K562 (cell line): ENCODE results near the gene EPN3. TPM values are rescaled to one million over a fixed set of nuclear protein-coding genes. Genes with fewer than 3 reads are reported as not detected.
A peak's percentile ranks its signal among the peaks of the same experiment; 100 is the strongest.

Source experiments
- ATAC-seq: fragments of 200-7000 bp; cut with Tn5 transposase; 3 replicates; pipeline ENCODE4 v1.9.1; 2020; ENCODE audit warnings: moderate library complexity
- BruUV-seq: library from RNA; stranded (reverse); fragments of 400-500 nt; replicated peaks from 2 replicates; lab custom pipeline; 2021; lab: Mats Ljungman, UMichigan
- CTCF ChIA-PET: fragments of 300-600 bp; formaldehyde crosslinking; extraction: SDS; loops from one replicate; lab custom pipeline; 2021; ENCODE audit warnings: low intra/inter-chr PET ratio; lab: Yijun Ruan, JAX
- POLR2A ChIA-PET: fragments of 300-600, 350-650 bp; sonication (Branson Sonifier 250); formaldehyde crosslinking; extraction: SDS; loops from one replicate; lab custom pipeline; 2021; ENCODE audit warnings: antibody characterized with exemption, inconsistent platforms; lab: Yijun Ruan, JAX
- DNase-seq, 4 experiments: peaks; one replicate each; pipeline versions ENCODE4 v3.0.0 to v3.0.0-alpha.2; 2011 to 2018; ENCODE audit warnings: low spot score in 3 of 4, mixed read lengths in 3 of 4; ENCODE audit errors: extremely low read depth in 1 of 4
- FAIRE-seq: peaks from 2 replicates; lab custom pipeline; 2011; peaks lifted over from hg19 to GRCh38; lab: Jason Lieb, UNC
- H2AFZ ChIP-seq: 2 replicates; pipeline ENCODE4 v1.6.0; 2011; ENCODE audit warnings: low read depth, low read length, control low read depth, inconsistent platforms
- H3K27ac ChIP-seq: fragments of 200-600 bp; 3 replicates; pipeline ENCODE4 v1.8.0; 2011; ENCODE audit warnings: low read depth, mild to moderate bottlenecking, control low read depth, inconsistent platforms, low read length, moderate library complexity, mixed read lengths; ENCODE audit errors: extremely low read depth
- H3K27me3 ChIP-seq, 2 experiments: fragments of 300-600 bp in 1 of 2; 2 replicates in 1 of 2; 3 replicates in 1 of 2; pipeline versions ENCODE4 v1.6.0 to v1.8.0; 2011; ENCODE audit warnings: inconsistent platforms in 2 of 2, low read length in 2 of 2, mild to moderate bottlenecking in 1 of 2, mixed read lengths in 1 of 2, moderate library complexity in 1 of 2; ENCODE audit not compliant: control insufficient read depth in 2 of 2, insufficient read depth in 2 of 2
- H3K36me3 ChIP-seq: fragments of 300-600 bp; 3 replicates; pipeline ENCODE4 v1.8.0; 2011; ENCODE audit warnings: mild to moderate bottlenecking, low read length, inconsistent platforms; ENCODE audit not compliant: control insufficient read depth, insufficient read depth
- H3K4me1 ChIP-seq, 2 experiments: fragments of 200-600 bp in 1 of 2; replicated peaks in 1 of 2; 2 replicates in 1 of 2; 3 replicates in 1 of 2; pipeline versions ENCODE4 v1.5.1 to v1.8.0; 2011; ENCODE audit warnings: inconsistent platforms in 2 of 2, low read length in 2 of 2, mild to moderate bottlenecking in 1 of 2, mixed read lengths in 1 of 2, moderate library complexity in 1 of 2; ENCODE audit not compliant: control insufficient read depth in 2 of 2, insufficient read depth in 2 of 2
- H3K4me2 ChIP-seq: 2 replicates; pipeline ENCODE4 v1.6.1; 2011; ENCODE audit warnings: low read length, control low read depth, inconsistent platforms, mixed read lengths; ENCODE audit not compliant: insufficient read depth
- H3K4me3 ChIP-seq: fragments of 200-600 bp; sonication (generic), shearing (Covaris generic); 2 replicates; pipeline ENCODE4 v1.5.1; 2016; ENCODE audit warnings: control low read depth, inconsistent platforms
- H3K79me2 ChIP-seq: fragments of 200-600 bp; 3 replicates; pipeline ENCODE4 v1.8.0; 2011; ENCODE audit warnings: low read length, inconsistent platforms; ENCODE audit not compliant: control insufficient read depth, insufficient read depth
- H3K9ac ChIP-seq, 2 experiments: 2 replicates each; pipeline versions ENCODE4 v1.6.0 to v1.6.1; 2011; ENCODE audit warnings: low read depth in 2 of 2, low read length in 2 of 2, control low read depth in 1 of 2, inconsistent platforms in 1 of 2, mild to moderate bottlenecking in 1 of 2, mixed read lengths in 1 of 2; ENCODE audit not compliant: insufficient read depth in 1 of 2
- H3K9me1 ChIP-seq: one replicate; pipeline ENCODE4 v1.6.0; 2011; ENCODE audit warnings: inconsistent platforms, mild to moderate bottlenecking, low read length, moderate library complexity; ENCODE audit not compliant: control insufficient read depth, insufficient read depth
- H3K9me3 ChIP-seq: replicated peaks from 2 replicates; pipeline ENCODE4 v1.5.1; 2011; ENCODE audit warnings: low read depth, low read length, inconsistent platforms; ENCODE audit not compliant: control insufficient read depth, insufficient read depth
- H4K20me1 ChIP-seq: replicated peaks from 2 replicates; pipeline ENCODE4 v1.6.1; 2011; ENCODE audit warnings: low read length, inconsistent platforms, mixed read lengths; ENCODE audit not compliant: control insufficient read depth, insufficient read depth
- ELF4 ChIP-seq: fragments of 450-650 bp; formaldehyde crosslinking; IDR thresholded peaks from 2 replicates; pipeline ENCODE4 v1.4.0; 2022; ENCODE audit warnings: missing genetic modification characterization
- FOXM1 ChIP-seq, 2 experiments: fragments of 450-650 bp in 1 of 2; sonication (generic) in 1 of 2; formaldehyde crosslinking in 1 of 2; IDR thresholded peaks; 2 replicates each; pipeline versions ENCODE4 v1.6.1 to v1.9.0; 2017 to 2022; ENCODE audit warnings: low read depth in 2 of 2, mild to moderate bottlenecking in 2 of 2, missing genetic modification reagents in 1 of 2, moderate library complexity in 1 of 2
- GATA2 ChIP-seq: sonication (generic); formaldehyde crosslinking; IDR thresholded peaks from 2 replicates; pipeline ENCODE4 v1.4.0; 2020; ENCODE audit warnings: mild to moderate bottlenecking, missing genetic modification reagents
- HSF4 ChIP-seq: fragments of 250-450 bp; sonication (Bioruptor Pico); IDR thresholded peaks from 2 replicates; pipeline ENCODE4 v2.1.2; 2022; ENCODE audit warnings: mild to moderate bottlenecking, moderate library complexity, borderline replicate concordance
- KDM4B ChIP-seq, 2 experiments: fragments of 450-650 bp in 1 of 2; sonication (generic) in 1 of 2; IDR thresholded peaks; 2 replicates each; pipeline ENCODE4 v1.6.1; 2016 to 2017; ENCODE audit warnings: borderline replicate concordance in 2 of 2, antibody characterized with exemption in 1 of 2, low read depth in 1 of 2, mild to moderate bottlenecking in 1 of 2
- TFE3 ChIP-seq: fragments of 450-650 bp; formaldehyde crosslinking; IDR thresholded peaks from 2 replicates; pipeline ENCODE4 v1.4.0; 2020; ENCODE audit warnings: mild to moderate bottlenecking, mixed read lengths
- ZBTB33 ChIP-seq: sonication (generic); formaldehyde crosslinking; IDR thresholded peaks from 2 replicates; pipeline ENCODE4 v1.8.1; 2023; ENCODE audit warnings: mild to moderate bottlenecking, missing genetic modification reagents
- ZBTB34 ChIP-seq: fragments of 250-450 bp; sonication (Bioruptor Pico); IDR thresholded peaks from 2 replicates; pipeline ENCODE4 v1.8.0; 2021; ENCODE audit warnings: mild to moderate bottlenecking, moderate library complexity
- ZFX ChIP-seq: sonication (generic); formaldehyde crosslinking; IDR thresholded peaks from 2 replicates; pipeline ENCODE4 v1.8.0; 2022; ENCODE audit warnings: mild to moderate bottlenecking, missing genetic modification reagents, moderate library complexity
- ZNF197 ChIP-seq: fragments of 200-800 bp; sonication (Bioruptor generic); IDR thresholded peaks from 2 replicates; pipeline ENCODE4 v1.6.1; 2016; ENCODE audit warnings: low read depth, missing genetic modification characterization, missing compliant biosample characterization
- ZNF589 ChIP-seq: fragments of 200-800 bp; sonication (Bioruptor generic); IDR thresholded peaks from 2 replicates; pipeline ENCODE4 v1.6.1; 2016; ENCODE audit warnings: low read depth, missing genetic modification characterization, missing compliant biosample characterization
- WGBS: fragments of 100-300 bp; shearing (Covaris generic); methylation state at CpG from one replicate; pipeline ENCODE4 v1.1.6; 2016; ENCODE audit warnings: low coverage, mixed read lengths; ENCODE audit not compliant: insufficient coverage; ENCODE audit errors: missing lambda C conversion rate; 5-methylcytosine and 5-hydroxymethylcytosine counted together
- in situ Hi-C: fragments of 300-500 bp; cut with MboI; formaldehyde crosslinking; loops from 4 replicates; pipeline ENCODE4 v1.15.0; 2018; ENCODE audit warnings: inconsistent platforms, mixed read lengths
- intact Hi-C: fragments of 100-400 bp; cut with micrococcal nuclease; formaldehyde crosslinking; loops from 2 replicates; pipeline ENCODE4 v1.14.2; 2022
- polyA plus RNA-seq, 8 experiments: library from polyadenylated mRNA; depleted of rRNA in 4 of 8; stranded (reverse) in 5 of 8; unstranded in 3 of 8; fragments of >200 nt; fragmentation: Nextera tagmentation in 2 of 8; fragmentation: Illumina TruSeq in 1 of 8; extraction: Ambion mirVana in 2 of 8; extraction: Trizol in 1 of 8; gene quantifications; 2 replicates each; pipeline versions ENCODE4 v1.2.1 to v1.2.3, GENCODE V29; 2011 to 2014; ENCODE audit warnings: inconsistent platforms in 1 of 8, missing spikeins in 1 of 8
- total RNA-seq, 7 experiments: library from RNA; depleted of rRNA in 6 of 7; stranded (reverse); fragments of >200 nt in 6 of 7; fragmentation: Illumina TruSeq in 2 of 7; extraction: Trizol in 2 of 7; gene quantifications; 2 replicates each; pipeline versions ENCODE4 v1.2.1 to v1.2.3, GENCODE V29; 2011 to 2021; ENCODE audit warnings: low replicate concordance in 1 of 7

EPN3 gene
- total and polyA plus RNA-seq, 9 of the 15 experiments (the other 6 are each of a cell fraction or from before 2014, with no cell fraction given): 0.16 TPM; not detected in 8

GRCh38 chr17:50548831-50549230 is 16.3 kb downstream of the EPN3 start (continued):
- TF ChIP-seq ZBTB34 (no peak), FOXM1 (IDR thresholded peaks at IDR 0.05; ENCODE audit: low read depth) (no peak), FOXM1 (CRISPR knock-in tag; IDR thresholded peaks at IDR 0.05; ENCODE audit: low read depth) (no peak)
- TF ChIP-seq, all 486 proteins: peak for 0

GRCh38 chr17:50549256-50549941 is 16.9 kb downstream of the EPN3 start:
- Histone ChIP-seq H3K79me2 (no peaks in the 10 kb centered on the region), H3K4me3 (no peak overlapping the region), H3K4me2 (no peak overlapping the region), H3K9me1 (no peaks in the 10 kb centered on the region), H3K27ac (no peak overlapping the region), H3K27me3 (peaks cover under 1 to 19% of the 10 kb centered on the region in 2 experiments; a peak in 2 of 5 replicates), H2AFZ (no peak overlapping the region), H3K36me3 (no peaks in the 10 kb centered on the region), H3K4me1 (peaks cover 9 to 45% of the 10 kb centered on the region in 2 experiments; a peak in 4 of 5 replicates), H3K9me3 (no peaks in the 10 kb centered on the region), H4K20me1 (no peaks in the 10 kb centered on the region; the same call in 1 of the 2 replicates), H3K9ac (0 out of 4 replicates have a peak overlapping the region, but pooled peaks of 1 of the 2 experiments have one; percentile 37)
- no peak for ATAC-seq
- peak; percentile 19 for FAIRE-seq
- CTCF ChIA-PET: no interaction called here
- POLR2A ChIA-PET: interaction anchor here (0.6 to 0.8 kb wide), 4 partner anchors 77 to 750 kb away, joined by 3 to 5 read pairs (median 4); partner anchors contain the start of gene TOB1
- intact Hi-C loops: loop anchor here (5.0 kb wide), 1 partner anchor 393 kb away; no protein-coding TSS in a partner anchor
- DNase-seq: no peak
- WGBS: 80% methylated on average over 18 of the region's 19 CpGs
- no TSS peak for BruUV-seq
- in situ Hi-C loops: loop anchor here (5.0 to 10.0 kb wide), 4 partner anchors 78 to 405 kb away; no protein-coding TSS in a partner anchor
- TF ChIP-seq KDM4B (IDR thresholded peaks at IDR 0.05; ENCODE audit: borderline replicate concordance in 2 of 2, low read depth in 1 of 2) (no peak), TFE3 (CRISPR knock-in tag) (no peak), ZFX (CRISPR knock-in tag) (0 out of 2 replicates have a peak, but pooled peaks have one; percentile 27), ELF4 (CRISPR knock-in tag) (no peak), GATA2 (CRISPR knock-in tag) (no peak), ZBTB33 (peak; percentile 78), HSF4 (no peak), ZNF589 (CRISPR knock-in tag) (no peak), ZNF197 (no peak)
